Activated CD8-positive, alpha-beta memory T cell treated with anti-CD3 and anti-CD28 coated beads, Interleukin-2, amount 10 ng/mL, durations not matched to agents 7 days and 5 days (primary cell): ENCODE measurements around the gene BARX1. TPM values are rescaled to one million over a fixed set of nuclear protein-coding genes. Genes with fewer than 3 reads are reported as not detected.

Source experiments
- ATAC-seq: fragments of 150-1000 bp; cut with Tn5 transposase; one replicate; pipeline ENCODE4 v1.10.0; 2021; ENCODE audit warnings: moderate library complexity
- CTCF ChIA-PET: fragments of 350-600 bp; sonication (Branson Sonifier 250); formaldehyde crosslinking; loops from one replicate; lab custom pipeline; 2021; ENCODE audit warnings: antibody characterized with exemption; lab: Charles Lee
- DNase-seq: peaks from one replicate; pipeline ENCODE4 v3.0.0-alpha.2; 2020
- H3K27ac Mint-ChIP-seq: one replicate; pipeline ENCODE4 v1.8.0; 2021; ENCODE audit warnings: mild to moderate bottlenecking, mixed read lengths
- H3K27me3 Mint-ChIP-seq: one replicate; pipeline ENCODE4 v1.8.0; 2021; ENCODE audit warnings: mixed read lengths
- H3K36me3 Mint-ChIP-seq: one replicate; pipeline ENCODE4 v1.8.0; 2021; ENCODE audit warnings: mild to moderate bottlenecking, mixed read lengths
- H3K4me1 Mint-ChIP-seq: one replicate; pipeline ENCODE4 v1.8.0; 2021; ENCODE audit warnings: mixed read lengths
- H3K4me3 Mint-ChIP-seq: one replicate; pipeline ENCODE4 v1.8.0; 2021; ENCODE audit warnings: mild to moderate bottlenecking, moderate library complexity, mixed read lengths
- H3K9me3 Mint-ChIP-seq: one replicate; pipeline ENCODE4 v1.8.0; 2022; ENCODE audit warnings: low read depth, mixed read lengths
- total RNA-seq, 2 experiments: library from RNA; stranded (reverse); gene quantifications; one replicate each; pipeline ENCODE4 v1.2.3, GENCODE V29; 2021

Gene BARX1
- total RNA-seq, 2 experiments from 2014 or later: not detected

- H3K36me3 Mint-ChIP-seq: no peaks in the 10 kb centered on the region
- DNase-seq (peak; percentile 83), ATAC-seq (peak; percentile 70)
- CTCF ChIA-PET: interaction anchor here (0.8 to 4.3 kb wide), 8 partner anchors 8 to 283 kb away, joined by 3 to 34 read pairs (median 6); partner anchors contain the start of gene BARX1
- H3K27me3 Mint-ChIP-seq: peaks cover 58% of the 10 kb centered on the region
- no peak overlapping the region for H3K4me3 Mint-ChIP-seq
- H3K9me3 Mint-ChIP-seq: no peaks in the 10 kb centered on the region
- peaks cover 21% of the 10 kb centered on the region for H3K4me1 Mint-ChIP-seq
- no peak overlapping the region for H3K27ac Mint-ChIP-seq
Observed at GRCh38 chr9:93962561-93963440, 7.6 kb upstream of the BARX1 start.

GRCh38 chr9:93962017-93962416, 6.9 kb upstream of the BARX1 start:
- no peak overlapping the region for H3K4me3 Mint-ChIP-seq
- no peak for ATAC-seq
- peaks cover 66% of the 10 kb centered on the region for H3K27me3 Mint-ChIP-seq

GRCh38 chr9:93960971-93961841, 6.1 kb upstream of the BARX1 start:
- H3K9me3 Mint-ChIP-seq: no peaks in the 10 kb centered on the region
- H3K27ac Mint-ChIP-seq: no peak overlapping the region
- ATAC-seq: no peak
- H3K4me3 Mint-ChIP-seq: no peak overlapping the region
- H3K4me1 Mint-ChIP-seq: peaks cover 21% of the 10 kb centered on the region
- CTCF ChIA-PET: interaction anchor here (1.5 to 4.3 kb wide), 3 partner anchors 13 to 279 kb away, joined by 5 to 34 read pairs (median 8); no protein-coding TSS in a partner anchor
- peaks cover 73% of the 10 kb centered on the region for H3K27me3 Mint-ChIP-seq
- no peak for DNase-seq
- no peaks in the 10 kb centered on the region for H3K36me3 Mint-ChIP-seq

More at GRCh38 chr9:93962017-93962416, 6.9 kb upstream of the BARX1 start:
- Mint-ChIP-seq H3K27ac (no peak overlapping the region), H3K36me3 (no peaks in the 10 kb centered on the region), H3K9me3 (no peaks in the 10 kb centered on the region), H3K4me1 (peaks cover 21% of the 10 kb centered on the region)
- no peak for DNase-seq
- CTCF ChIA-PET: interaction anchor here (0.8 to 4.3 kb wide), 6 partner anchors 7 to 280 kb away, joined by 3 to 34 read pairs (median 6); partner anchors contain the start of gene BARX1

- Mint-ChIP-seq H3K36me3 (no peaks in the 10 kb centered on the region), H3K27ac (no peak overlapping the region), H3K4me3 (no peak overlapping the region), H3K4me1 (peaks cover 24% of the 10 kb centered on the region), H3K9me3 (no peaks in the 10 kb centered on the region), H3K27me3 (peaks cover 81% of the 10 kb centered on the region)
- no peak for DNase-seq
- peak; percentile 26 for ATAC-seq
- CTCF ChIA-PET: no interaction called here
Observed at GRCh38 chr9:93960221-93960970, 5.2 kb upstream of the BARX1 start.

GRCh38 chr9:93959739-93960154, 4.6 kb upstream of the BARX1 start:
- H3K4me3 Mint-ChIP-seq: no peak overlapping the region
- H3K9me3 Mint-ChIP-seq: no peaks in the 10 kb centered on the region

GRCh38 chr9:93958819-93959682, 3.9 kb upstream of the BARX1 start:
- H3K27ac Mint-ChIP-seq: no peak overlapping the region

More at GRCh38 chr9:93959739-93960154, 4.6 kb upstream of the BARX1 start:
- CTCF ChIA-PET: interaction anchor here (1.0 to 1.4 kb wide), 2 partner anchors 277 to 281 kb away, joined by 4 read pairs; no protein-coding TSS in a partner anchor
- H3K4me1 Mint-ChIP-seq: peaks cover 26% of the 10 kb centered on the region
- no peak overlapping the region for H3K27ac Mint-ChIP-seq
- ATAC-seq: no peak
- DNase-seq: no peak
- no peaks in the 10 kb centered on the region for H3K36me3 Mint-ChIP-seq
- peaks cover 79% of the 10 kb centered on the region for H3K27me3 Mint-ChIP-seq

GRCh38 chr9:93958121-93958818, 3.1 kb upstream of the BARX1 start:
- Mint-ChIP-seq H3K27me3 (peaks cover 83% of the 10 kb centered on the region), H3K4me3 (no peak overlapping the region), H3K9me3 (no peaks in the 10 kb centered on the region), H3K27ac (no peak overlapping the region), H3K36me3 (no peaks in the 10 kb centered on the region), H3K4me1 (peaks cover 33% of the 10 kb centered on the region)
- CTCF ChIA-PET: interaction anchor here (0.8 to 1.4 kb wide), 2 partner anchors 131 to 275 kb away, joined by 3 to 4 read pairs; no protein-coding TSS in a partner anchor
- DNase-seq: no peak
- no peak for ATAC-seq

More at GRCh38 chr9:93958819-93959682, 3.9 kb upstream of the BARX1 start:
- Mint-ChIP-seq H3K36me3 (no peaks in the 10 kb centered on the region), H3K4me1 (peaks cover 26% of the 10 kb centered on the region), H3K9me3 (no peaks in the 10 kb centered on the region), H3K27me3 (peaks cover 76% of the 10 kb centered on the region), H3K4me3 (no peak overlapping the region)
- CTCF ChIA-PET: interaction anchor here (0.8 to 1.4 kb wide), 3 partner anchors 132 to 280 kb away, joined by 3 to 4 read pairs (median 4); no protein-coding TSS in a partner anchor
- DNase-seq (no peak), ATAC-seq (no peak)

GRCh38 chr9:93955981-93956784, 1.0 kb upstream of the BARX1 start:
- Mint-ChIP-seq H3K27me3 (peaks cover 83% of the 10 kb centered on the region), H3K4me3 (no peak overlapping the region), H3K9me3 (no peaks in the 10 kb centered on the region), H3K36me3 (no peaks in the 10 kb centered on the region), H3K4me1 (peaks cover 28% of the 10 kb centered on the region), H3K27ac (no peak overlapping the region)
- CTCF ChIA-PET: no interaction called here
- ATAC-seq: no peak
- no peak for DNase-seq

- DNase-seq (no peak), ATAC-seq (no peak)
- Mint-ChIP-seq H3K27ac (no peak overlapping the region), H3K4me1 (peaks cover 40% of the 10 kb centered on the region), H3K27me3 (peaks cover 82% of the 10 kb centered on the region), H3K4me3 (no peak overlapping the region), H3K36me3 (peaks cover 3% of the 10 kb centered on the region), H3K9me3 (no peaks in the 10 kb centered on the region)
- CTCF ChIA-PET: interaction anchor here (0.9 kb wide), 1 partner anchor 8 kb away, joined by 3 read pairs; no protein-coding TSS in a partner anchor
Observed at GRCh38 chr9:93954434-93955061, 607 bp downstream of the BARX1 start.
